HL-60 (cell line): Measurements from ENCODE around the gene FNDC3B.
A peak's percentile ranks its signal among the peaks of the same experiment; 100 is the strongest.

Experiments
- DNase-seq, 2 experiments: peaks; one replicate each; pipeline ENCODE4 v3.0.0-alpha.2; 2010 to 2020; ENCODE audit warnings: low read depth in 1 of 2, low spot score in 1 of 2
- H3K27ac ChIP-seq: fragments of 250-450 bp; sonication (Bioruptor Pico); replicated peaks from 2 replicates; pipeline ENCODE4 v1.5.1; 2020; ENCODE audit warnings: mild to moderate bottlenecking, moderate library complexity
- H3K27me3 ChIP-seq: fragments of 250-450 bp; sonication (Bioruptor Pico); 2 replicates; pipeline ENCODE4 v1.5.1; 2021; ENCODE audit warnings: mild to moderate bottlenecking, moderate library complexity; ENCODE audit not compliant: insufficient read depth, poor library complexity, severe bottlenecking
- H3K4me3 ChIP-seq: replicated peaks from 2 replicates; pipeline ENCODE4 v1.5.1; 2011; ENCODE audit warnings: mild to moderate bottlenecking, control low read depth, low read length; ENCODE audit not compliant: insufficient read depth
- CTCF ChIP-seq: IDR thresholded peaks from one replicate; pipeline ENCODE4 v1.5.1; 2011; ENCODE audit warnings: low read length, control low read depth, inconsistent platforms; ENCODE audit not compliant: insufficient read depth
- GABPA ChIP-seq: IDR thresholded peaks from 2 replicates; pipeline ENCODE4 v1.6.1; 2012; ENCODE audit warnings: low read depth
- POLR2AphosphoS5 ChIP-seq: IDR thresholded peaks from 2 replicates; pipeline ENCODE4 v1.6.1; 2012; ENCODE audit warnings: low read depth
- SPI1 ChIP-seq: IDR thresholded peaks from 2 replicates; pipeline ENCODE4 v1.6.1; 2012; ENCODE audit warnings: low read depth, mild to moderate bottlenecking, borderline replicate concordance
- TF ChIP-seq, protein P1 (sequence below): IDR thresholded peaks from 2 replicates; pipeline ENCODE4 v1.6.1; 2012; ENCODE audit warnings: low read depth; ENCODE audit not compliant: insufficient replicate concordance

Gene FNDC3B

DNA sequence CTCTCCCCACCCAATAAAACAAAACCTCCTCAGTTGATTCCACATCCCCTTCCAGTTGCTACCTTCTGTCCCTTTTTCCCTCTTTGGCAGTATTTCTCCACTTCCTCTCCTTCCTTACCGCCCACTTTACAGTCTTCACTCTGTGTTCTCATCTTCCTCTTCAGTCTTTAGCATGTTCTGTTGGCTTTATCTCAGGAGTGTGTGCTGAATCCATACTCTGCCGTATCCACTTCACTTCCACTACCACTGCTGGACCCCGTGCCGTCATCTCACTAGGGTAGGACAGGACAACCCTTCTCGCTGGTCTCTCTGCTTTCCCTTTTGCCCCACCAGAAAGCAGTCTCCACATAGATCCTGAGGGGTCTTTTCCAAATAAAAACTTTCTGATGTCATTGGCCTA, 74.3 kb downstream of the FNDC3B start:
- Histone ChIP-seq H3K27ac (no peak overlapping the region), H3K4me3 (no peak overlapping the region), H3K27me3 (no peaks in the 10 kb centered on the region)
- no peak for DNase-seq
- peak; percentile 48; the same call in 1 of the 2 replicates for TF ChIP-seq SPI1
- TF ChIP-seq, protein P1, sequence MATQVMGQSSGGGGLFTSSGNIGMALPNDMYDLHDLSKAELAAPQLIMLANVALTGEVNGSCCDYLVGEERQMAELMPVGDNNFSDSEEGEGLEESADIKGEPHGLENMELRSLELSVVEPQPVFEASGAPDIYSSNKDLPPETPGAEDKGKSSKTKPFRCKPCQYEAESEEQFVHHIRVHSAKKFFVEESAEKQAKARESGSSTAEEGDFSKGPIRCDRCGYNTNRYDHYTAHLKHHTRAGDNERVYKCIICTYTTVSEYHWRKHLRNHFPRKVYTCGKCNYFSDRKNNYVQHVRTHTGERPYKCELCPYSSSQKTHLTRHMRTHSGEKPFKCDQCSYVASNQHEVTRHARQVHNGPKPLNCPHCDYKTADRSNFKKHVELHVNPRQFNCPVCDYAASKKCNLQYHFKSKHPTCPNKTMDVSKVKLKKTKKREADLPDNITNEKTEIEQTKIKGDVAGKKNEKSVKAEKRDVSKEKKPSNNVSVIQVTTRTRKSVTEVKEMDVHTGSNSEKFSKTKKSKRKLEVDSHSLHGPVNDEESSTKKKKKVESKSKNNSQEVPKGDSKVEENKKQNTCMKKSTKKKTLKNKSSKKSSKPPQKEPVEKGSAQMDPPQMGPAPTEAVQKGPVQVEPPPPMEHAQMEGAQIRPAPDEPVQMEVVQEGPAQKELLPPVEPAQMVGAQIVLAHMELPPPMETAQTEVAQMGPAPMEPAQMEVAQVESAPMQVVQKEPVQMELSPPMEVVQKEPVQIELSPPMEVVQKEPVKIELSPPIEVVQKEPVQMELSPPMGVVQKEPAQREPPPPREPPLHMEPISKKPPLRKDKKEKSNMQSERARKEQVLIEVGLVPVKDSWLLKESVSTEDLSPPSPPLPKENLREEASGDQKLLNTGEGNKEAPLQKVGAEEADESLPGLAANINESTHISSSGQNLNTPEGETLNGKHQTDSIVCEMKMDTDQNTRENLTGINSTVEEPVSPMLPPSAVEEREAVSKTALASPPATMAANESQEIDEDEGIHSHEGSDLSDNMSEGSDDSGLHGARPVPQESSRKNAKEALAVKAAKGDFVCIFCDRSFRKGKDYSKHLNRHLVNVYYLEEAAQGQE = no peak

DNA sequence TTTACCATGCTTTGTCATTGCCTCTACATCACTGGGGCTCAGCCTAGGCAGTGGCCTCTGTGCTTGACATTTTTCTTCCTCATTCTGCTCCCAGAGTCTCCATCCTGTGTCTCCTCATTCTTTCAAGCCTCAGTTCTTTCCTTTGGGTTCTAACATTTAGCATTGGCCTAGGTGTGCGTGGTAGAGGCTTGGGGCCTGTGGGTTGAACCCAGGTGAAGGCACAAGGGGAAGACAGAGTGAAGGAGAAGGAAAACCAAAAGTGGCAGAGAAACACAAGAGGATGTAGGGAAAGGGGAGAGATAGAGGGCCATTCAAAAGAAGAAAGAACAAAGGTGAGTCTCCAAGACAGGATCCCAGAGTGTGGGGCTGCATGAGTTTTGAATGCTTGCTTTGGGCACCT, 75.7 kb downstream of the FNDC3B start:
- Histone ChIP-seq H3K27me3 (no peaks in the 10 kb centered on the region), H3K4me3 (no peak overlapping the region), H3K27ac (no peak overlapping the region)
- TF ChIP-seq, protein P1 = no peak
- TF ChIP-seq SPI1 = no peak
- DNase-seq = no peak

GRCh38 chr3:172115787-172116186, 76.4 kb downstream of the FNDC3B start:
- no peak for DNase-seq
- Histone ChIP-seq H3K4me3 (no peak overlapping the region), H3K27me3 (no peaks in the 10 kb centered on the region), H3K27ac (no peak overlapping the region)
- TF ChIP-seq POLR2AphosphoS5 (no peak), SPI1 (no peak), CTCF (no peak)

DNA sequence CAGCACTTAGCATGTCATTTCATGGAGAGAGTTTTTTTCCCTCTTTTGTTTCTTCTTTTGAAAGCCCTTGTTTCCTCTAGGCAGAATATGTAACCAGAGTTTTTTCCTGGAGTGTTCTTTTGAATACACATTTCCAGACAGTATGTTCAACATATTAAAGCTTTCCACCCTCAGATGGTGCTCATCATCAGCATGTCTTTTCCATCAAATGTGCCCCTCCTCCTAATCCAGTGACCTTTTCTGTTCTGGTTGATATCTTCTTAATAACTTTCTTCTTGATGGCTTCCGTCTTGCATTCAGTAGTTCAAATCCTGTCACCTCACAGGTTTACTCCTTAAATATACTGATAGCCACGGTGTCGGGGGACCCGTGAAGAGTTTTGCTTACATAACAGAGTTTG, 78.6 kb downstream of the FNDC3B start:
- Histone ChIP-seq H3K27me3 (no peaks in the 10 kb centered on the region), H3K27ac (no peak overlapping the region), H3K4me3 (no peak overlapping the region)
- TF ChIP-seq, protein P1 = no peak
- TF ChIP-seq SPI1 = no peak
- no peak for TF ChIP-seq GABPA
- no peak for TF ChIP-seq POLR2AphosphoS5
- TF ChIP-seq CTCF = no peak
- no peak for DNase-seq
